Uterus (tissue), 2 donors: ENCODE measurements around the gene NRG3.

ENCODE experiments used
- POLR2A ChIP-seq, 2 donors: fragments of 450-650 bp; IDR thresholded peaks; one replicate each; pipeline ENCODE4 v1.6.1; 2016; ENCODE audit warnings: antibody characterized with exemption in 2 of 2, mild to moderate bottlenecking in 1 of 2, moderate library complexity in 1 of 2
- TF ChIP-seq, protein P1 (sequence below), 4 experiments: fragments of 200-600 bp in 2 of 4; fragments of 450-650 bp in 2 of 4; sonication (generic) in 2 of 4; IDR thresholded peaks; one replicate each; pipeline ENCODE4 v1.5.1; 2016 to 2019; ENCODE audit warnings: antibody characterized with exemption in 4 of 4, mild to moderate bottlenecking in 2 of 4, moderate library complexity in 1 of 4

DNA sequence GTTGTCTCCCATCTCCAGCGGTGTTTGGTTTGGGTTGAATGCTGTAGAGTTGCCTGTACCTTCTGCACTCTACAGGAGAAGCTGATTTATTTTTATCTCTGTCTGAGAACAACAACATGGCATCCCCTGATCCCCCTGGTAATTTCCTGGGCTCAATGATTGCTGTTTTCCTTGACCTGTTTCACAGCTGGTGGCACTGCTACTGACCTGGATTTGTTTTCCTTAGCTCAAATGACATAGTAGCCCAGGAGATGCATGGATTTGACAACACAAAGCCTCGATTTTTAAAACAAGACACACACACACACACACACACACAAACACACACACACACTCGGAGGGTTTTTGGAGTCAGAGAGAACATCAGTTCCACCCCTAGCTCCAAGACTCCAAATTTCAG lies 301.6 kb downstream of the NRG3 start:
- TF ChIP-seq, protein P1, sequence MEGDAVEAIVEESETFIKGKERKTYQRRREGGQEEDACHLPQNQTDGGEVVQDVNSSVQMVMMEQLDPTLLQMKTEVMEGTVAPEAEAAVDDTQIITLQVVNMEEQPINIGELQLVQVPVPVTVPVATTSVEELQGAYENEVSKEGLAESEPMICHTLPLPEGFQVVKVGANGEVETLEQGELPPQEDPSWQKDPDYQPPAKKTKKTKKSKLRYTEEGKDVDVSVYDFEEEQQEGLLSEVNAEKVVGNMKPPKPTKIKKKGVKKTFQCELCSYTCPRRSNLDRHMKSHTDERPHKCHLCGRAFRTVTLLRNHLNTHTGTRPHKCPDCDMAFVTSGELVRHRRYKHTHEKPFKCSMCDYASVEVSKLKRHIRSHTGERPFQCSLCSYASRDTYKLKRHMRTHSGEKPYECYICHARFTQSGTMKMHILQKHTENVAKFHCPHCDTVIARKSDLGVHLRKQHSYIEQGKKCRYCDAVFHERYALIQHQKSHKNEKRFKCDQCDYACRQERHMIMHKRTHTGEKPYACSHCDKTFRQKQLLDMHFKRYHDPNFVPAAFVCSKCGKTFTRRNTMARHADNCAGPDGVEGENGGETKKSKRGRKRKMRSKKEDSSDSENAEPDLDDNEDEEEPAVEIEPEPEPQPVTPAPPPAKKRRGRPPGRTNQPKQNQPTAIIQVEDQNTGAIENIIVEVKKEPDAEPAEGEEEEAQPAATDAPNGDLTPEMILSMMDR (IDR thresholded peaks at IDR 0.05), result no peak
- TF ChIP-seq POLR2A (IDR thresholded peaks at IDR 0.05), result no peak
